Kidney (tissue), 14 donors: ENCODE results near the gene SLC17A6. TPM values are rescaled to one million over a fixed set of nuclear protein-coding genes. Genes with fewer than 3 reads are reported as not detected.

Experiments used
- DNase-seq, 5 donors: peaks; one replicate each; pipeline ENCODE4 v3.0.0-alpha.2; 2013 to 2020
- FAIRE-seq: peaks from 2 replicates; lab custom pipeline; 2012; peaks lifted over from hg19 to GRCh38; lab: Jason Lieb, UNC
- H3K27ac ChIP-seq, 2 donors: one replicate each; pipeline ENCODE4 v1.7.0; 2013; ENCODE audit warnings: low read depth in 2 of 2, low read length in 2 of 2, inconsistent platforms in 1 of 2
- H3K27me3 ChIP-seq: one replicate; pipeline ENCODE4 v1.7.1; 2013; ENCODE audit warnings: low read length, inconsistent platforms; ENCODE audit not compliant: control insufficient read depth, insufficient read depth
- H3K36me3 ChIP-seq, 3 donors: one replicate each; pipeline versions ENCODE4 v1.7.0 to v1.7.1; 2013; ENCODE audit warnings: low read length in 3 of 3, control low read depth in 1 of 3, inconsistent platforms in 1 of 3; ENCODE audit not compliant: insufficient read depth in 3 of 3, control insufficient read depth in 2 of 3
- H3K4me1 ChIP-seq, 3 donors: one replicate each; pipeline versions ENCODE4 v1.7.0 to v1.7.1; 2013; ENCODE audit warnings: low read length in 3 of 3, inconsistent platforms in 1 of 3, low read depth in 1 of 3; ENCODE audit not compliant: control insufficient read depth in 2 of 3, insufficient read depth in 2 of 3
- H3K4me3 ChIP-seq, 3 donors: one replicate each; pipeline versions ENCODE4 v1.7.0 to v1.8.1; 2013; ENCODE audit warnings: low read length in 3 of 3, control low read depth in 1 of 3, inconsistent platforms in 1 of 3
- H3K9ac ChIP-seq, 3 donors: one replicate each; pipeline versions ENCODE4 v1.7.0 to v1.7.1; 2013; ENCODE audit warnings: low read length in 3 of 3, control low read depth in 1 of 3, inconsistent platforms in 1 of 3
- H3K9me3 ChIP-seq, 3 donors: one replicate each; pipeline versions ENCODE4 v1.7.0 to v1.7.1; 2013; ENCODE audit warnings: low read length in 3 of 3, control low read depth in 1 of 3, inconsistent platforms in 1 of 3; ENCODE audit not compliant: control insufficient read depth in 2 of 3, insufficient read depth in 1 of 3
- intact Hi-C: fragments of 100-400 bp; cut with DNase I; formaldehyde crosslinking; loops from one replicate; pipeline ENCODE4 v1.11.1; 2022
- polyA plus RNA-seq: library from polyadenylated mRNA; stranded (reverse); fragments of 350-450 nt; fragmentation: Illumina TruSeq; extraction: RNeasy Lipid Tissue Mini Kit (QIAGEN cat#74804); gene quantifications from one replicate; pipeline ENCODE4 v1.2.3, GENCODE V29; 2014; ENCODE audit warnings: low read depth, low replicate concordance; ENCODE audit not compliant: insufficient read depth
- total RNA-seq: library from RNA; stranded (reverse); fragmentation: NEBNext Ultra II Directional; extraction: Animal tissue kit (Norgen Biotek cat#: 25700); gene quantifications from one replicate; pipeline ENCODE4 v1.2.1, GENCODE V29; 2021
- TF ChIP-seq, protein P1 (sequence below): IDR thresholded peaks from 3 replicates; pipeline ENCODE4 v1.5.1; 2012; ENCODE audit warnings: mild to moderate bottlenecking, moderate library complexity, borderline replicate concordance; ENCODE audit not compliant: insufficient read depth; ENCODE audit errors: extremely low read depth
- donor health status: control.
- donor health status: control.
- donor health status: control.
- donor health status: control.
- donor health status: control.
- donor health status: DM: yes; HTN: yes; CAD: no.
- donor health status: Normal renal cell carcinoma (clear cell type).

The SLC17A6 gene
- total and polyA plus RNA-seq, 2 donors from 2014 or later: not detected

- TF ChIP-seq, protein P1, sequence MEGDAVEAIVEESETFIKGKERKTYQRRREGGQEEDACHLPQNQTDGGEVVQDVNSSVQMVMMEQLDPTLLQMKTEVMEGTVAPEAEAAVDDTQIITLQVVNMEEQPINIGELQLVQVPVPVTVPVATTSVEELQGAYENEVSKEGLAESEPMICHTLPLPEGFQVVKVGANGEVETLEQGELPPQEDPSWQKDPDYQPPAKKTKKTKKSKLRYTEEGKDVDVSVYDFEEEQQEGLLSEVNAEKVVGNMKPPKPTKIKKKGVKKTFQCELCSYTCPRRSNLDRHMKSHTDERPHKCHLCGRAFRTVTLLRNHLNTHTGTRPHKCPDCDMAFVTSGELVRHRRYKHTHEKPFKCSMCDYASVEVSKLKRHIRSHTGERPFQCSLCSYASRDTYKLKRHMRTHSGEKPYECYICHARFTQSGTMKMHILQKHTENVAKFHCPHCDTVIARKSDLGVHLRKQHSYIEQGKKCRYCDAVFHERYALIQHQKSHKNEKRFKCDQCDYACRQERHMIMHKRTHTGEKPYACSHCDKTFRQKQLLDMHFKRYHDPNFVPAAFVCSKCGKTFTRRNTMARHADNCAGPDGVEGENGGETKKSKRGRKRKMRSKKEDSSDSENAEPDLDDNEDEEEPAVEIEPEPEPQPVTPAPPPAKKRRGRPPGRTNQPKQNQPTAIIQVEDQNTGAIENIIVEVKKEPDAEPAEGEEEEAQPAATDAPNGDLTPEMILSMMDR: no peak
- H3K27me3 ChIP-seq: peaks cover 52% of the 10 kb centered on the region
- no peak overlapping the region for H3K9ac ChIP-seq
- H3K27ac ChIP-seq: no peak overlapping the region
- DNase-seq (peak in 1 of 5 donors; percentile 13), FAIRE-seq (no peak)
- no peaks in the 10 kb centered on the region for H3K36me3 ChIP-seq
- intact Hi-C loops: no loop called here
- H3K9me3 ChIP-seq: no peaks in the 10 kb centered on the region
- H3K4me1 ChIP-seq: no peaks in the 10 kb centered on the region
- H3K4me3 ChIP-seq: no peak overlapping the region
Measured at GRCh38 chr11:22342211-22343031, 4.2 kb downstream of the SLC17A6 start.

- H3K4me3 ChIP-seq: no peak overlapping the region
Measured at GRCh38 chr11:22343032-22343324, 4.8 kb downstream of the SLC17A6 start.

GRCh38 chr11:22343371-22344032, 5.3 kb downstream of the SLC17A6 start:
- TF ChIP-seq, protein P1: no peak
- no peak overlapping the region for H3K9ac ChIP-seq
- H3K27ac ChIP-seq: no peak overlapping the region
- FAIRE-seq (no peak), DNase-seq (peak in 3 of 5 donors; percentile 9 to 51 (median 31))
- H3K4me3 ChIP-seq: no peak overlapping the region
- intact Hi-C loops: no loop called here
- H3K27me3 ChIP-seq: peaks cover 47% of the 10 kb centered on the region
- no peaks in the 10 kb centered on the region for H3K4me1 ChIP-seq
- H3K9me3 ChIP-seq: no peaks in the 10 kb centered on the region
- no peaks in the 10 kb centered on the region for H3K36me3 ChIP-seq

More at GRCh38 chr11:22343032-22343324, 4.8 kb downstream of the SLC17A6 start:
- intact Hi-C loops: no loop called here
- Histone ChIP-seq H3K27ac (no peak overlapping the region), H3K4me1 (no peaks in the 10 kb centered on the region), H3K27me3 (peaks cover 51% of the 10 kb centered on the region), H3K36me3 (no peaks in the 10 kb centered on the region), H3K9me3 (no peaks in the 10 kb centered on the region), H3K9ac (no peak overlapping the region)
- TF ChIP-seq, protein P1: no peak
- FAIRE-seq (no peak), DNase-seq (no peak)
